K562 (cell line): ENCODE measurements around the gene FCSK. TPM values are rescaled to one million over a fixed set of nuclear protein-coding genes. Genes with fewer than 3 reads are reported as not detected.
A peak's percentile ranks its signal among the peaks of the same experiment; 100 is the strongest.

Experiments used
- BACH1 ChIP-seq: fragments of 200-800 bp; sonication (Bioruptor generic); IDR thresholded peaks from 2 replicates; pipeline ENCODE4 v1.6.1; 2016; ENCODE audit warnings: missing genetic modification characterization, missing compliant biosample characterization
- BRF1 ChIP-seq: IDR thresholded peaks from 3 replicates; pipeline ENCODE4 v1.6.1; 2011; ENCODE audit warnings: borderline replicate concordance, mild to moderate bottlenecking; ENCODE audit not compliant: insufficient read length; ENCODE audit errors: extremely low read depth
- CBFB ChIP-seq: sonication (generic); formaldehyde crosslinking; IDR thresholded peaks from 2 replicates; pipeline ENCODE4 v1.4.0; 2020; ENCODE audit warnings: mild to moderate bottlenecking, missing genetic modification reagents
- CREBBP ChIP-seq: IDR thresholded peaks from one replicate; pipeline ENCODE4 v1.6.1; 2012; ENCODE audit warnings: low read depth, mild to moderate bottlenecking, control low read depth, inconsistent platforms, low read length
- CUX1 ChIP-seq: fragments of 200-800 bp; sonication (Bioruptor generic); IDR thresholded peaks from 2 replicates; pipeline ENCODE4 v1.6.1; 2016; ENCODE audit warnings: missing genetic modification characterization, missing compliant biosample characterization
- E2F5 ChIP-seq: sonication (generic); formaldehyde crosslinking; IDR thresholded peaks from 2 replicates; pipeline ENCODE4 v1.8.0; 2022; ENCODE audit warnings: mild to moderate bottlenecking, missing genetic modification reagents
- EZH2 ChIP-seq: IDR thresholded peaks from 2 replicates; pipeline ENCODE4 v1.6.1; 2012; ENCODE audit warnings: low read depth, mild to moderate bottlenecking, inconsistent platforms, low read length, borderline replicate concordance
- FOSL1 ChIP-seq: fragments of 200-800 bp; sonication (Bioruptor generic); conservative IDR thresholded peaks from 2 replicates; pipeline ENCODE4 v1.6.1; 2016; ENCODE audit warnings: missing genetic modification characterization, missing compliant biosample characterization
- IRF9 ChIP-seq: fragments of 450-650 bp; IDR thresholded peaks from 2 replicates; pipeline ENCODE4 v1.6.1; 2016; ENCODE audit warnings: missing biosample characterization, missing genetic modification characterization
- MAFG ChIP-seq: fragments of 450-650 bp; conservative IDR thresholded peaks from 2 replicates; pipeline ENCODE4 v1.6.1; 2016; ENCODE audit warnings: missing genetic modification characterization, missing compliant biosample characterization
- PHTF2 ChIP-seq: fragments of 250-450 bp; sonication (Bioruptor Pico); IDR thresholded peaks from 2 replicates; pipeline ENCODE4 v1.5.0; 2021; ENCODE audit warnings: mild to moderate bottlenecking
- PRMT5 ChIP-seq: sonication (generic); formaldehyde crosslinking; IDR thresholded peaks from 2 replicates; pipeline ENCODE4 v1.5.0; 2020; ENCODE audit warnings: missing genetic modification reagents
- SIN3B ChIP-seq: fragments of 450-650 bp; IDR thresholded peaks from 2 replicates; pipeline ENCODE4 v1.6.1; 2017; ENCODE audit warnings: low read depth, mild to moderate bottlenecking, moderate library complexity
- ZBTB17 ChIP-seq: fragments of 450-650 bp; formaldehyde crosslinking; IDR thresholded peaks from 2 replicates; pipeline ENCODE4 v1.4.0; 2020; ENCODE audit warnings: mild to moderate bottlenecking
- ZNF277 ChIP-seq: fragments of 250-450 bp; sonication (Bioruptor Pico); IDR thresholded peaks from 2 replicates; pipeline ENCODE4 v1.8.0; 2022; ENCODE audit warnings: inconsistent platforms, mild to moderate bottlenecking, moderate library complexity, borderline replicate concordance
- ZNF347 ChIP-seq: fragments of 450-650 bp; formaldehyde crosslinking; IDR thresholded peaks from 2 replicates; pipeline ENCODE4 v1.4.0; 2020; ENCODE audit warnings: low read depth, mild to moderate bottlenecking, moderate library complexity
- ZNF75A ChIP-seq: fragments of 450-650 bp; formaldehyde crosslinking; IDR thresholded peaks from 2 replicates; pipeline ENCODE4 v1.4.0; 2020; ENCODE audit warnings: mild to moderate bottlenecking
- ZNF780A ChIP-seq: fragments of 250-450 bp; sonication (Bioruptor Pico); IDR thresholded peaks from 2 replicates; pipeline ENCODE4 v1.5.0; 2021; ENCODE audit warnings: mild to moderate bottlenecking
- polyA plus RNA-seq, 8 experiments: library from polyadenylated mRNA; depleted of rRNA in 4 of 8; stranded (reverse) in 5 of 8; unstranded in 3 of 8; fragments of >200 nt; fragmentation: Nextera tagmentation in 2 of 8; fragmentation: Illumina TruSeq in 1 of 8; extraction: Ambion mirVana in 2 of 8; extraction: Trizol in 1 of 8; gene quantifications; 2 replicates each; pipeline versions ENCODE4 v1.2.1 to v1.2.3, GENCODE V29; 2011 to 2014; ENCODE audit warnings: inconsistent platforms in 1 of 8, missing spikeins in 1 of 8
- total RNA-seq, 7 experiments: library from RNA; depleted of rRNA in 6 of 7; stranded (reverse); fragments of >200 nt in 6 of 7; fragmentation: Illumina TruSeq in 2 of 7; extraction: Trizol in 2 of 7; gene quantifications; 2 replicates each; pipeline versions ENCODE4 v1.2.1 to v1.2.3, GENCODE V29; 2011 to 2021; ENCODE audit warnings: low replicate concordance in 1 of 7

The FCSK gene
- total and polyA plus RNA-seq, 9 of the 15 experiments (the other 6 are each of a cell fraction or from before 2014, with no cell fraction given) = 0.92 to 18.6 (median 8.3) TPM

GRCh38 chr16:70428178-70428998 is 26.0 kb upstream of the FCSK start (continued):
- TF ChIP-seq BACH1 (tag) (peak; percentile 93), CUX1 (peak; percentile 75; the same call in 1 of the 2 replicates), EZH2 (no peak), ZNF780A (CRISPR knock-in tag) (no peak), MAFG (tag) (peak; percentile 80), SIN3B (no peak), ZNF347 (no peak), IRF9 (tag) (0 out of 2 replicates have a peak, but pooled peaks have one; percentile 3), CREBBP (no peak), ZNF75A (CRISPR knock-in tag) (0 out of 2 replicates have a peak, but pooled peaks have one; percentile 21), ZBTB17 (CRISPR knock-in tag) (0 out of 2 replicates have a peak, but pooled peaks have one; percentile 12), CBFB (CRISPR knock-in tag) (peak; percentile 97), BRF1 (no peak), FOSL1 (tag) (peak; percentile 92), E2F5 (CRISPR knock-in tag) (peak; percentile 89; the same call in 1 of the 2 replicates), ZNF277 (CRISPR knock-in tag) (no peak), PHTF2 (0 out of 2 replicates have a peak, but pooled peaks have one; percentile 49), PRMT5 (CRISPR knock-in tag) (no peak)
